Fibroblast of lung (primary cell): ENCODE measurements around the gene ADAMTSL1. TPM values are rescaled to one million over a fixed set of nuclear protein-coding genes. Genes with fewer than 3 reads are reported as not detected.
A peak's percentile ranks its signal among the peaks of the same experiment; 100 is the strongest.

Experiments
- DNase-seq, 2 donors: peaks; one replicate each; pipeline versions ENCODE4 v3.0.0 to v3.0.0-alpha.2; 2010; ENCODE audit warnings: low read depth in 2 of 2
- H2AFZ ChIP-seq: 2 replicates; pipeline ENCODE4 v1.5.1; 2012; ENCODE audit warnings: low read length, control low read depth, inconsistent platforms
- H3K27ac ChIP-seq: 2 replicates; pipeline ENCODE4 v1.5.1; 2011; ENCODE audit warnings: low read length, control low read depth; ENCODE audit not compliant: insufficient read depth
- H3K27me3 ChIP-seq: 2 replicates; pipeline ENCODE4 v1.5.1; 2011; ENCODE audit warnings: mild to moderate bottlenecking, low read length; ENCODE audit not compliant: control insufficient read depth, insufficient read depth
- H3K36me3 ChIP-seq: 2 replicates; pipeline ENCODE4 v1.5.1; 2011; ENCODE audit warnings: low read length; ENCODE audit not compliant: control insufficient read depth, insufficient read depth
- H3K4me1 ChIP-seq: 2 replicates; pipeline ENCODE4 v1.5.1; 2011; ENCODE audit warnings: low read length; ENCODE audit not compliant: control insufficient read depth, insufficient read depth; ENCODE audit errors: extremely low read depth
- H3K4me2 ChIP-seq: 2 replicates; pipeline ENCODE4 v1.5.1; 2011; ENCODE audit warnings: low read length, control low read depth; ENCODE audit not compliant: insufficient read depth; ENCODE audit errors: extremely low read depth
- H3K4me3 ChIP-seq, 4 experiments: fragments of 200-600 bp in 1 of 4; sonication (generic) in 1 of 4; replicated peaks in 1 of 4; 2 replicates each; pipeline ENCODE4 v1.5.1; 2011 to 2016; ENCODE audit warnings: low read length in 4 of 4, low read depth in 3 of 4, mild to moderate bottlenecking in 3 of 4, control low read depth in 2 of 4, inconsistent platforms in 1 of 4, mixed read lengths in 1 of 4; ENCODE audit not compliant: insufficient read depth in 1 of 4; ENCODE audit errors: control extremely low read depth in 1 of 4
- H3K79me2 ChIP-seq: 2 replicates; pipeline ENCODE4 v1.5.1; 2012; ENCODE audit warnings: mild to moderate bottlenecking, low read length, inconsistent platforms; ENCODE audit not compliant: control insufficient read depth, insufficient read depth
- H3K9ac ChIP-seq: 2 replicates; pipeline ENCODE4 v1.5.1; 2011; ENCODE audit warnings: mild to moderate bottlenecking, low read length, control low read depth; ENCODE audit not compliant: insufficient read depth
- H3K9me3 ChIP-seq: 2 replicates; pipeline ENCODE4 v1.5.1; 2012; ENCODE audit warnings: low read depth, low read length; ENCODE audit not compliant: control insufficient read depth, insufficient read depth
- H4K20me1 ChIP-seq: 2 replicates; pipeline ENCODE4 v1.5.1; 2011; ENCODE audit warnings: low read length; ENCODE audit not compliant: control insufficient read depth, insufficient read depth; ENCODE audit errors: extremely low read depth
- EZH2 ChIP-seq: IDR thresholded peaks from 2 replicates; pipeline ENCODE4 v1.5.1; 2012; ENCODE audit warnings: low read length, control low read depth, mild to moderate bottlenecking; ENCODE audit errors: missing control alignments
- polyA plus RNA-seq, 2 donors: library from polyadenylated mRNA; depleted of rRNA in 1 of 2; stranded (reverse) in 1 of 2; unstranded in 1 of 2; fragments of >200 nt; gene quantifications; 2 replicates each; pipeline ENCODE4 v1.2.1, GENCODE V29; 2011 to 2012; ENCODE audit warnings: missing spikeins in 1 of 2
- total RNA-seq: library from RNA; depleted of rRNA; stranded (reverse); fragments of >200 nt; gene quantifications from 2 replicates; pipeline ENCODE4 v1.2.1, GENCODE V29; 2014
- TF ChIP-seq, protein P1 (sequence below), 2 donors: IDR thresholded peaks in 1 of 2; conservative IDR thresholded peaks in 1 of 2; 1 replicate in 1 of 2; 2 replicates in 1 of 2; pipeline ENCODE4 v1.5.1; 2011 to 2012; ENCODE audit warnings: low read length in 2 of 2, control low read depth in 1 of 2, inconsistent platforms in 1 of 2, low read depth in 1 of 2, mild to moderate bottlenecking in 1 of 2

The ADAMTSL1 gene
- total and polyA plus RNA-seq, 2 donors (not counting 1 experiment from before 2014, with no cell fraction given), result 19.3 to 27.9 TPM

DNA sequence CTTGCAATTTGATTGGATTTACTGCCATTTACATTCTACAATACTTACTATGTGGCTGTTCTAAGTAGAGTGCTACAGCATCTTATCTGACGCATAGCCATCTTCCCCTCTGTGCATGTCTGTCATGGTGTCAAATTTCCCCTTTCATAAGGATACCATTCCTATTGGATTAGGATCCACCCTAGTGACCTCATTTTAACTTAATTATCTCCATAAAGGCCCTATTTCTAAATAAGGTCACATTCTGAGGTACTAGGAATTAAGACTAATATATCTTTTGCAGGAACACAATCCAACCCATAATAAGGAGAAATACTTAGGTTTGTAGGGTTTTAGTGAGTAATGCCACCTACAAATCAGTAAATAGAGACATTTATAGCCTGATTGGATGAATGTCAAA is 268.0 kb downstream of the ADAMTSL1 start:
- H3K4me1 ChIP-seq, result no peaks in the 10 kb centered on the region
- H4K20me1 ChIP-seq, result no peaks in the 10 kb centered on the region
- no peak for DNase-seq
- H3K79me2 ChIP-seq, result no peaks in the 10 kb centered on the region
- no peak overlapping the region for H3K4me3 ChIP-seq
- no peaks in the 10 kb centered on the region for H3K27me3 ChIP-seq
- no peak overlapping the region for H3K4me2 ChIP-seq
- no peak overlapping the region for H2AFZ ChIP-seq
- no peak overlapping the region for H3K9ac ChIP-seq
- no peaks in the 10 kb centered on the region for H3K36me3 ChIP-seq
- TF ChIP-seq, protein P1, sequence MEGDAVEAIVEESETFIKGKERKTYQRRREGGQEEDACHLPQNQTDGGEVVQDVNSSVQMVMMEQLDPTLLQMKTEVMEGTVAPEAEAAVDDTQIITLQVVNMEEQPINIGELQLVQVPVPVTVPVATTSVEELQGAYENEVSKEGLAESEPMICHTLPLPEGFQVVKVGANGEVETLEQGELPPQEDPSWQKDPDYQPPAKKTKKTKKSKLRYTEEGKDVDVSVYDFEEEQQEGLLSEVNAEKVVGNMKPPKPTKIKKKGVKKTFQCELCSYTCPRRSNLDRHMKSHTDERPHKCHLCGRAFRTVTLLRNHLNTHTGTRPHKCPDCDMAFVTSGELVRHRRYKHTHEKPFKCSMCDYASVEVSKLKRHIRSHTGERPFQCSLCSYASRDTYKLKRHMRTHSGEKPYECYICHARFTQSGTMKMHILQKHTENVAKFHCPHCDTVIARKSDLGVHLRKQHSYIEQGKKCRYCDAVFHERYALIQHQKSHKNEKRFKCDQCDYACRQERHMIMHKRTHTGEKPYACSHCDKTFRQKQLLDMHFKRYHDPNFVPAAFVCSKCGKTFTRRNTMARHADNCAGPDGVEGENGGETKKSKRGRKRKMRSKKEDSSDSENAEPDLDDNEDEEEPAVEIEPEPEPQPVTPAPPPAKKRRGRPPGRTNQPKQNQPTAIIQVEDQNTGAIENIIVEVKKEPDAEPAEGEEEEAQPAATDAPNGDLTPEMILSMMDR (conservative IDR thresholded peaks at IDR 0.05 in 1 of 2, IDR thresholded peaks at IDR 0.05 in 1 of 2; ENCODE audit: low read depth in 1 of 2, low read length in 2 of 2), result no peak
- no peak for TF ChIP-seq EZH2
- H3K9me3 ChIP-seq, result no peaks in the 10 kb centered on the region
- no peak overlapping the region for H3K27ac ChIP-seq

DNA sequence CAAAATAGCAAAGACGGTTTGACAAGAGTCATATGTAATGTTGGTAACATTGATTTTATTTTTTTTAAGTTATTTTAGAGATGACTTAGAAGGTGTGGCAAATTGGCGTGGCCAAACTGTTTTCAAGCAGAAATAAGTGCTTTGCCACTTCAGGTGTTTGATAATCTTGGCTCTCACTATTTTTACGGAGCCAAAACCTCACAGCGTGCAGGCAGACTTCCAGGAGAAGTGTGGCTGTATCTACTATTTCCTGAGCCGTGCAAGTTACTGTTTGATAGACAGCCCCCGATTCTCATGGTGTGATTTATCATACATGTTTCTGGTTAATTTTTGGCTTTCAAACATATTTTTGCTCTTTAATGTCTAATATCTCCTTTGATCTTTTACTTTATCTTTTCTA is 269.5 kb downstream of the ADAMTSL1 start:
- TF ChIP-seq, protein P1 (conservative IDR thresholded peaks at IDR 0.05 in 1 of 2, IDR thresholded peaks at IDR 0.05 in 1 of 2; ENCODE audit: low read depth in 1 of 2, low read length in 2 of 2), result no peak
- TF ChIP-seq EZH2, result no peak
- Histone ChIP-seq H3K9me3 (no peaks in the 10 kb centered on the region), H2AFZ (no peak overlapping the region), H3K4me3 (no peak overlapping the region), H3K4me2 (no peak overlapping the region), H3K27me3 (no peaks in the 10 kb centered on the region), H3K36me3 (no peaks in the 10 kb centered on the region), H3K4me1 (peaks cover 3% of the 10 kb centered on the region), H3K27ac (no peak overlapping the region), H3K79me2 (no peaks in the 10 kb centered on the region), H4K20me1 (no peaks in the 10 kb centered on the region), H3K9ac (no peak overlapping the region)
- peak in 1 of 2 donors; percentile 9 for DNase-seq

DNA sequence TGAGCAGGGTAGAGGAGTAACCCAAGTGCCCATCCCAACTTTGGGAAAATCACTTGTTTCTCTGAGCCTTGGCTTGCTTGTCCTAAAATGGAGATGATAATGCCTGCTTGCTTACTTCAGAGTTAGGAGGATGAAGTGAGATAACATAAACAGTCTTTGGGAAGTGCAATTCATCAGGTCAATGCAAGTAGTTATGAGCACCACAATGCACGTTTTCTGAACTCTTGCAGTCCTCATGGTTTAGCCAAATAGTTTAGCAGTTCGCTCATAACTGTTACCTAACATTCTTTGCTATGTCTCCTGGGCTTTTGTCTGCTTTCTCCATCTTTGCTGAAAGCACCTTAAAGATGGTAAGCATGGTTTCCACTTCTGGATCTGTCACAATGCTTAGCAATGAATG is 270.0 kb downstream of the ADAMTSL1 start:
- H3K36me3 ChIP-seq, result no peaks in the 10 kb centered on the region
- H3K9ac ChIP-seq, result no peak overlapping the region
- no peak overlapping the region for H3K4me2 ChIP-seq
- no peaks in the 10 kb centered on the region for H4K20me1 ChIP-seq
- no peaks in the 10 kb centered on the region for H3K79me2 ChIP-seq
- no peak overlapping the region for H3K4me3 ChIP-seq
- peaks cover 3% of the 10 kb centered on the region for H3K4me1 ChIP-seq
- no peak overlapping the region for H3K27ac ChIP-seq
- H3K27me3 ChIP-seq, result no peaks in the 10 kb centered on the region
- peak; percentile 60 to 78 for DNase-seq
- no peak for TF ChIP-seq EZH2
- TF ChIP-seq, protein P1 (conservative IDR thresholded peaks at IDR 0.05 in 1 of 2, IDR thresholded peaks at IDR 0.05 in 1 of 2; ENCODE audit: low read depth in 1 of 2, low read length in 2 of 2), result no peak
- no peak overlapping the region for H2AFZ ChIP-seq
- no peaks in the 10 kb centered on the region for H3K9me3 ChIP-seq
